Ovary (tissue), 3 donors: Measurements from ENCODE around the gene FARSA.
"Not testable (repeated sequence)": the region's sequence is repeated elsewhere in the genome, so short reads cannot be mapped to it uniquely, and the experiment has no call there.

Experiments used
- CTCF ChIP-seq, 3 donors: fragments of 450-650 bp in 2 of 3; fragments of 200-600 bp in 1 of 3; IDR thresholded peaks; one replicate each; pipeline versions ENCODE4 v1.5.1 to v1.8.0; 2016 to 2022; ENCODE audit warnings: antibody characterized with exemption in 3 of 3, mild to moderate bottlenecking in 1 of 3
- POLR2A ChIP-seq: fragments of 450-650 bp; IDR thresholded peaks from one replicate; pipeline ENCODE4 v1.6.1; 2017; ENCODE audit warnings: antibody characterized with exemption, mild to moderate bottlenecking, moderate library complexity
- donor health status: DM: no; HTN: no; CAD: no.

GRCh38 chr19:12957389-12957952 is 24.0 kb upstream of the FARSA start:
- TF ChIP-seq POLR2A; CTCF (IDR thresholded peaks at IDR 0.05): not testable (repeated sequence)
